ENCODE data around the gene CEP112. TPM values are rescaled to one million over a fixed set of nuclear protein-coding genes. Genes with fewer than 3 reads are reported as not detected.

The CEP112 gene
- total and polyA plus RNA-seq, 10 of the 15 experiments (the other 5 are each of a cell fraction or from before 2014, with no cell fraction given) = 0.11 to 3.8 (median 0.32) TPM; not detected in 1

GRCh38 chr17:66040402-66040801, 151.5 kb downstream of the CEP112 start:
- Histone ChIP-seq H3K36me3 (ENCODE audit: control insufficient read depth in 2 of 2, insufficient read depth in 2 of 2, low read length in 1 of 2) (no peaks in the 10 kb centered on the region), H3K9ac (ENCODE audit: control insufficient read depth, insufficient read depth, low read length) (no peak overlapping the region), H3K4me3 (no peak overlapping the region), H3K4me1 (ENCODE audit: control insufficient read depth, insufficient read depth, low read length) (no peaks in the 10 kb centered on the region), H3K79me2 (ENCODE audit: control insufficient read depth, insufficient read depth, low read length) (no peaks in the 10 kb centered on the region), H3K27me3 (replicated peaks in 1 of 2; ENCODE audit: control insufficient read depth in 2 of 2, insufficient read depth in 2 of 2, low read length in 1 of 2) (no peaks in the 10 kb centered on the region), H4K20me1 (ENCODE audit: control insufficient read depth, insufficient read depth) (no peaks in the 10 kb centered on the region), H2AFZ (ENCODE audit: control insufficient read depth, low read depth, low read length) (no peak overlapping the region), H3K27ac (ENCODE audit: control insufficient read depth, insufficient read depth) (no peak overlapping the region), H3K4me2 (ENCODE audit: control insufficient read depth, insufficient read depth) (no peak overlapping the region), H3K9me3 (replicated peaks; ENCODE audit: control insufficient read depth, insufficient read depth, low read length) (no peaks in the 10 kb centered on the region)
- FAIRE-seq (no peak), ATAC-seq (no peak), DNase-seq (ENCODE audit: low read depth, low spot score) (no peak)
- BruUV-seq (replicated peaks) = no TSS peak
- 0% methylated on average over 4 of the region's 4 CpGs for WGBS (ENCODE audit: insufficient coverage, insufficient replicate concordance, low lambda C conversion rate, missing lambda C conversion rate)
- CTCF ChIA-PET = interaction anchor here (0.6 to 0.8 kb wide), 2 partner anchors 125 to 327 kb away, joined by 3 to 5 read pairs; no protein-coding TSS in a partner anchor
- intact Hi-C loops (cut with micrococcal nuclease; ENCODE audit: unreplicated experiment) = no loop called here
- RAD21 ChIA-PET (ENCODE audit: unreplicated experiment) = no interaction called here
- POLR2A ChIA-PET = interaction anchor here (0.6 kb wide), 1 partner anchor 180 kb away, joined by 4 read pairs; no protein-coding TSS in a partner anchor
- in situ Hi-C loops (cut with MboI) = no loop called here
- SMC1A ChIA-PET (ENCODE audit: uncharacterized antibody, unreplicated experiment) = no interaction called here
- TF ChIP-seq IRF4 (IDR thresholded peaks at IDR 0.05; ENCODE audit: low read depth, low read length) = no peak
- TF ChIP-seq SUZ12 (IDR thresholded peaks at IDR 0.05; ENCODE audit: unreplicated experiment) = no peak
- TF ChIP-seq ELK1 (IDR thresholded peaks at IDR 0.05; ENCODE audit: low read depth, low read length) = no peak
- TF ChIP-seq ZBTB4 (CRISPR knock-in tag; IDR thresholded peaks at IDR 0.05) = no peak
- no peak for TF ChIP-seq ZNF207 (IDR thresholded peaks at IDR 0.05; ENCODE audit: borderline replicate concordance)
- no peak for TF ChIP-seq TCF3 (IDR thresholded peaks at IDR 0.05; ENCODE audit: borderline replicate concordance, insufficient read depth, low read depth, low read length)
- TF ChIP-seq EED (IDR thresholded peaks at IDR 0.05; ENCODE audit: low read depth) = no peak
- TF ChIP-seq HDAC2 (IDR thresholded peaks at IDR 0.05) = no peak
- TF ChIP-seq ZSCAN29 (IDR thresholded peaks at IDR 0.05) = no peak
- TF ChIP-seq NFIC (IDR thresholded peaks at IDR 0.05; ENCODE audit: low read depth, low read length) = no peak
- no peak for TF ChIP-seq MEF2A (IDR thresholded peaks at IDR 0.05; ENCODE audit: insufficient read depth, low read depth, low read length)
- TF ChIP-seq IRF5 (IDR thresholded peaks at IDR 0.05; ENCODE audit: borderline replicate concordance) = no peak
- TF ChIP-seq SP1 (IDR thresholded peaks at IDR 0.05; ENCODE audit: low read depth, low read length) = no peak
- no peak for TF ChIP-seq RB1 (IDR thresholded peaks at IDR 0.05; ENCODE audit: borderline replicate concordance)
- TF ChIP-seq CTCF (IDR thresholded peaks at IDR 0.05 in 2 of 3, conservative IDR thresholded peaks at IDR 0.05 in 1 of 3; ENCODE audit: control insufficient read depth in 2 of 3, extremely low read depth in 1 of 3, insufficient read depth in 1 of 3, low read depth in 3 of 3, low read length in 3 of 3) = no peak
- no peak for TF ChIP-seq STAT3 (IDR thresholded peaks at IDR 0.05; ENCODE audit: low read depth, low read length)
- TF ChIP-seq E2F4 (IDR thresholded peaks at IDR 0.05; ENCODE audit: low read depth, low read length) = no peak

Data from GM12878 (cell line).